ENCODE results near the gene ADNP. TPM values are rescaled to one million over a fixed set of nuclear protein-coding genes. Genes with fewer than 3 reads are reported as not detected.

The ADNP gene
- polyA plus RNA-seq, 1 experiment: 10.6 TPM

- TF ChIP-seq CTCF (IDR thresholded peaks at IDR 0.05; ENCODE audit: insufficient read depth, low read depth, low read length): peak; percentile 99
- H3K4me3 ChIP-seq (ENCODE audit: low read depth, low read length): peak overlapping the region; percentile 93
- ChIA-PET CTCF (interaction anchor here (0.6 to 11.7 kb wide), 43 partner anchors 10 to 1009 kb away, joined by 3 to 152 read pairs (median 4); partner anchors contain the start of genes BCAS4, DPM1 and MOCS3), POLR2A (interaction anchor here (0.9 to 1.2 kb wide), 2 partner anchors 9 to 135 kb away, joined by 3 to 15 read pairs; partner anchors contain the start of gene BCAS4)
- peak; percentile 70 for DNase-seq (ENCODE audit: low read depth)
- H3K27me3 ChIP-seq (ENCODE audit: control insufficient read depth, insufficient read depth, low read length): no peaks in the 10 kb centered on the region
- H3K36me3 ChIP-seq (ENCODE audit: control insufficient read depth, insufficient read depth, low read length): peaks cover 1% of the 10 kb centered on the region; the same call in 1 of the 2 replicates
These were observed 1.7 kb downstream of the ADNP start for GRCh38 chr20:50929299-50930138.

- no peak for TF ChIP-seq CTCF (IDR thresholded peaks at IDR 0.05; ENCODE audit: insufficient read depth, low read depth, low read length)
- ChIA-PET CTCF (interaction anchor here (1.0 to 11.7 kb wide), 11 partner anchors 9 to 140 kb away, joined by 4 to 152 read pairs (median 15); partner anchors contain the start of gene BCAS4), POLR2A (interaction anchor here (0.5 kb wide), 1 partner anchor 17 kb away, joined by 4 read pairs; no protein-coding TSS in a partner anchor)
- Histone ChIP-seq H3K27me3 (ENCODE audit: control insufficient read depth, insufficient read depth, low read length) (no peaks in the 10 kb centered on the region), H3K4me3 (ENCODE audit: low read depth, low read length) (no peak overlapping the region), H3K36me3 (ENCODE audit: control insufficient read depth, insufficient read depth, low read length) (peaks cover 1% of the 10 kb centered on the region; the same call in 1 of the 2 replicates)
- no peak for DNase-seq (ENCODE audit: low read depth)
These were observed 2.8 kb downstream of the ADNP start for GRCh38 chr20:50928469-50928868.

DNA sequence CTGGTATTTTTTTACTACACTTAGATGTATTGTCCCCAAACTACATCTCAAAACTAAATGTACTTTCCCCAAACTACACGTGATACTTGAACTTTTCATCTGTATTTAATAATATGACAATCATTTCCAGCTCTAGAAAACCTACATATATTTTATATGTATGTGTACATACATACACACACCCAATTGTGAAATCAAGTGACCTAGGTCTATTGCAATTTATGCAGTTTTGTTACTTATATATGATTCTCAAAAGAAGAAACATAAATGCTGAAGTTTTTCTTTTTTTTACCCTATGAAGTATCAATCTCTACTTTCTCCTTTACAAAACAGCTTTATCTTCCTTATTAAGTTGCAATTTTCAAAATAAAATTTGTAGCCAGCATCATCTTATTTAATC, 4.7 kb downstream of the ADNP start:
- CTCF ChIA-PET: interaction anchor here (1.1 to 11.7 kb wide), 4 partner anchors 39 to 133 kb away, joined by 3 to 152 read pairs (median 4); partner anchors contain the start of gene BCAS4
- DNase-seq (ENCODE audit: low read depth): no peak

DNA sequence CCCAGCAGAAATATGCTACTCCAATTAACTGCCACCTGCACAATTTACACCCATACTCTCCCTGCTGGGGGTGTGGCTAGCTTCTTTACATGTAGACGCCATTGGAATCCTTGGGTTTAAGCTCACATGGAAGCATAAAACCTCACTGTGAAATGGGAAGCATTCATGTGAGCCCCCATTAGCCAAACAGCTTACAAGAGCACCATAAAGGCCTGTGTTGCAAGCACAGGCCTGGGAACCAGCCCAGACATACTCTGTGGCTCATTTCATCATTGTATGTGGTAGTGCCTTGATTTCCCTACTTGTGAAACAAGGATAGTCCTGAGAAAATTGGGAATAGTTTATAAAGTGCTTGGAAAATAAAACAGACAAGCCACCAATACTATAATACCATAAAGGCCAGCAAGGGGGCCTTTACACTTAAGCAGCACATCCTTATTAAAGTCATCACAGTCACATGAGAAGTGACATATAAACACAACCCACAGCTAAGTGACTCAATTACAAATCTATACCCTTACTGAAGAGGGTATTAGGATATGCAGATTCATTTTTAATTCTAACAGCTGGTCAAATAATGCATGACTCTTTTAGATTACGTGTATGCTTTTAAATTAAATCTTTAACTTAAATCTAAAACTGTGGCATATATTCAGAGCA, 6.8 kb downstream of the ADNP start:
- TF ChIP-seq CTCF (IDR thresholded peaks at IDR 0.05; ENCODE audit: insufficient read depth, low read depth, low read length): no peak
- ChIA-PET POLR2A (no interaction called here), CTCF (interaction anchor here (1.1 to 11.7 kb wide), 4 partner anchors 9 to 131 kb away, joined by 4 to 152 read pairs (median 6); partner anchors contain the start of gene BCAS4)
- no peak for DNase-seq (ENCODE audit: low read depth)
- H3K36me3 ChIP-seq (ENCODE audit: control insufficient read depth, insufficient read depth, low read length): peaks cover 1% of the 10 kb centered on the region; the same call in 1 of the 2 replicates
- H3K27me3 ChIP-seq (ENCODE audit: control insufficient read depth, insufficient read depth, low read length): no peaks in the 10 kb centered on the region
- H3K4me3 ChIP-seq (ENCODE audit: low read depth, low read length): no peak overlapping the region

More for the DNA sequence above, 4.7 kb downstream of the ADNP start:
- H3K36me3 ChIP-seq (ENCODE audit: control insufficient read depth, insufficient read depth, low read length): peaks cover 1% of the 10 kb centered on the region; the same call in 1 of the 2 replicates
- no peaks in the 10 kb centered on the region for H3K27me3 ChIP-seq (ENCODE audit: control insufficient read depth, insufficient read depth, low read length)
- no peak for TF ChIP-seq CTCF (IDR thresholded peaks at IDR 0.05; ENCODE audit: insufficient read depth, low read depth, low read length)
- POLR2A ChIA-PET: no interaction called here
- H3K4me3 ChIP-seq (ENCODE audit: low read depth, low read length): no peak overlapping the region

Measured in BJ (cell line).